Gastroesophageal sphincter (tissue), 3 donors: Measurements from ENCODE around the gene BMP8B.

Experiments used
- CTCF ChIP-seq, 4 experiments: fragments of 200-600 bp in 2 of 4; fragments of 450-650 bp in 2 of 4; sonication (generic) in 1 of 4; IDR thresholded peaks; one replicate each; pipeline ENCODE4 v1.5.1; 2017 to 2019; ENCODE audit warnings: antibody characterized with exemption in 4 of 4, mild to moderate bottlenecking in 2 of 4, moderate library complexity in 2 of 4
- EP300 ChIP-seq: sonication (generic); formaldehyde crosslinking; IDR thresholded peaks from one replicate; pipeline ENCODE4 v1.6.1; 2017; ENCODE audit warnings: antibody characterized with exemption, mild to moderate bottlenecking
- POLR2AphosphoS5 ChIP-seq: sonication (generic); formaldehyde crosslinking; IDR thresholded peaks from one replicate; pipeline ENCODE4 v1.6.1; 2017; ENCODE audit warnings: antibody characterized with exemption

GRCh38 chr1:39832294-39832693, 43.6 kb upstream of the BMP8B start:
- no peak for TF ChIP-seq CTCF (IDR thresholded peaks at IDR 0.05)
- TF ChIP-seq EP300, result no peak
- TF ChIP-seq POLR2AphosphoS5, result no peak
